Activated CD8-positive, alpha-beta T cell treated with anti-CD3 and anti-CD28 coated beads, Interleukin-2, amount 10 ng/mL, durations not matched to agents 7 days and 5 days (primary cell): ENCODE results near the gene FKBP1A. TPM values are rescaled to one million over a fixed set of nuclear protein-coding genes. Genes with fewer than 3 reads are reported as not detected.

Experiments used
- ATAC-seq: fragments of 150-1000 bp; cut with Tn5 transposase; one replicate; pipeline ENCODE4 v1.10.0; 2021; ENCODE audit warnings: moderate library complexity
- CTCF ChIA-PET: fragments of 350-600 bp; sonication (Branson Sonifier 250); formaldehyde crosslinking; loops from one replicate; lab custom pipeline; 2021; ENCODE audit warnings: antibody characterized with exemption; lab: Charles Lee
- POLR2A ChIA-PET: fragments of 350-600 bp; sonication (Branson Sonifier 250); formaldehyde crosslinking; loops from one replicate; lab custom pipeline; 2021; ENCODE audit warnings: antibody characterized with exemption; lab: Charles Lee
- DNase-seq: peaks from one replicate; pipeline ENCODE4 v3.0.0-alpha.2; 2020
- H3K27ac Mint-ChIP-seq: one replicate; pipeline ENCODE4 v1.8.0; 2021; ENCODE audit warnings: mild to moderate bottlenecking, mixed read lengths
- H3K27me3 Mint-ChIP-seq: one replicate; pipeline ENCODE4 v1.8.0; 2021; ENCODE audit warnings: low read depth, mixed read lengths
- H3K36me3 Mint-ChIP-seq: one replicate; pipeline ENCODE4 v1.8.0; 2021; ENCODE audit warnings: low read depth, mixed read lengths
- H3K4me1 Mint-ChIP-seq: one replicate; pipeline ENCODE4 v1.8.0; 2021; ENCODE audit warnings: low read depth, mixed read lengths
- H3K4me3 Mint-ChIP-seq: one replicate; pipeline ENCODE4 v1.8.0; 2021; ENCODE audit warnings: mild to moderate bottlenecking, mixed read lengths
- H3K9me3 Mint-ChIP-seq: one replicate; pipeline ENCODE4 v1.8.0; 2022; ENCODE audit warnings: mixed read lengths; ENCODE audit not compliant: insufficient read depth
- total RNA-seq, 2 experiments: library from RNA; stranded (reverse); gene quantifications; one replicate each; pipeline ENCODE4 v1.2.3, GENCODE V29; 2021

FKBP1A gene
- total RNA-seq, 2 experiments from 2014 or later, result 288 to 291 TPM

GRCh38 chr20:1374246-1374645 is 18.6 kb downstream of the FKBP1A start:
- peaks cover 76% of the 10 kb centered on the region for H3K36me3 Mint-ChIP-seq
- peaks cover 75% of the 10 kb centered on the region for H3K4me1 Mint-ChIP-seq
- no peaks in the 10 kb centered on the region for H3K9me3 Mint-ChIP-seq
- no peak overlapping the region for H3K27ac Mint-ChIP-seq
- H3K27me3 Mint-ChIP-seq, result no peaks in the 10 kb centered on the region
- peak; percentile 21 for DNase-seq
- ChIA-PET CTCF (interaction anchor here (1.3 kb wide), 2 partner anchors 9 to 18 kb away, joined by 3 to 4 read pairs; no protein-coding TSS in a partner anchor), POLR2A (interaction anchor here (0.6 to 1.4 kb wide), 2 partner anchors 39 to 65 kb away, joined by 3 to 4 read pairs; no protein-coding TSS in a partner anchor)
- ATAC-seq, result no peak
- no peak overlapping the region for H3K4me3 Mint-ChIP-seq

DNA sequence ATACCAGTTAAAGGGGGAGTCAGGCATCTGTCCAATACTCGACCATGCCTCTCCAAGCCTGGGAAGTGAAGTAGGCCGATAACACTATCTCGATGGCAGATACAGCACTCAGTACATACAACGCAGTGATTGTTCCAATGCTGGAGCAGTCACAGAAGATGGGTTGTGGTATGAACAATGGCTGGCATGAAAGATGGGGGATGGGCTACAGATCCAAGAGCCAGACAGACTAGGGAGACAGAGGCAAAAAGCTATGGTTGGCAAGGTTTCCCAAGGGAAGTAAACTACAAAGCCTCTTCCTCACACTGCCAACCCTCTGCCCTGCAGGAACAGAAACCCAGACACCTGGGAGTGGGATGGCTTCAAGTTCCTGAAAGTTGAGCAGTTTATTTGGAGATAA is 19.2 kb downstream of the FKBP1A start:
- H3K9me3 Mint-ChIP-seq, result no peaks in the 10 kb centered on the region
- no peak overlapping the region for H3K4me3 Mint-ChIP-seq
- CTCF ChIA-PET, result interaction anchor here (1.3 kb wide), 1 partner anchor 9 kb away, joined by 4 read pairs; no protein-coding TSS in a partner anchor
- peaks cover 78% of the 10 kb centered on the region for H3K36me3 Mint-ChIP-seq
- no peak for ATAC-seq
- peak overlapping the region; percentile 17 for H3K27ac Mint-ChIP-seq
- peaks cover 74% of the 10 kb centered on the region for H3K4me1 Mint-ChIP-seq
- DNase-seq, result peak; percentile 2
- POLR2A ChIA-PET, result interaction anchor here (1.4 kb wide), 1 partner anchor 39 kb away, joined by 4 read pairs; no protein-coding TSS in a partner anchor
- H3K27me3 Mint-ChIP-seq, result no peaks in the 10 kb centered on the region

DNA sequence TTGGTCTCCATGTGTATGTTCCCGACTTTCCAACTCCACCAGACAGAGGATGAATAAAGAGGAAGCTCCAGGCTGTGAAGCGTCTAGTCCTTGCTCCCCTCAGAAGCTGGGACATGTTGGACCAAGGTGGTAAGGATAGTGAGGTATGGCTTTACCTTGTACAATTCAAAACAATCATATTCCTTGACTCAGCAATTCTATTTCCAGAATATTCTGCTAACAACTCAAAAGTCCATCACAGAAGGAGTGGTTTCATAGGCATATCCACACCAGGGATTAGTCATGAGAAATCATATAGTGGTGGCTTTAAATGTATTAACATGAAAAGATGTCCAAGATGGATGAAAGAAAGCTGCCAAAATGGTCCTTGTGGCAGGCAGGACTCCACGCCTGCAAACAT is 19.8 kb downstream of the FKBP1A start:
- Mint-ChIP-seq H3K27me3 (no peaks in the 10 kb centered on the region), H3K9me3 (no peaks in the 10 kb centered on the region), H3K4me3 (no peak overlapping the region), H3K27ac (no peak overlapping the region), H3K36me3 (peaks cover 82% of the 10 kb centered on the region), H3K4me1 (peaks cover 73% of the 10 kb centered on the region)
- DNase-seq (no peak), ATAC-seq (no peak)
- CTCF ChIA-PET, result interaction anchor here (1.3 kb wide), 2 partner anchors 10 to 14 kb away, joined by 3 to 4 read pairs; no protein-coding TSS in a partner anchor
- POLR2A ChIA-PET, result interaction anchor here (1.4 kb wide), 1 partner anchor 38 kb away, joined by 4 read pairs; no protein-coding TSS in a partner anchor

DNA sequence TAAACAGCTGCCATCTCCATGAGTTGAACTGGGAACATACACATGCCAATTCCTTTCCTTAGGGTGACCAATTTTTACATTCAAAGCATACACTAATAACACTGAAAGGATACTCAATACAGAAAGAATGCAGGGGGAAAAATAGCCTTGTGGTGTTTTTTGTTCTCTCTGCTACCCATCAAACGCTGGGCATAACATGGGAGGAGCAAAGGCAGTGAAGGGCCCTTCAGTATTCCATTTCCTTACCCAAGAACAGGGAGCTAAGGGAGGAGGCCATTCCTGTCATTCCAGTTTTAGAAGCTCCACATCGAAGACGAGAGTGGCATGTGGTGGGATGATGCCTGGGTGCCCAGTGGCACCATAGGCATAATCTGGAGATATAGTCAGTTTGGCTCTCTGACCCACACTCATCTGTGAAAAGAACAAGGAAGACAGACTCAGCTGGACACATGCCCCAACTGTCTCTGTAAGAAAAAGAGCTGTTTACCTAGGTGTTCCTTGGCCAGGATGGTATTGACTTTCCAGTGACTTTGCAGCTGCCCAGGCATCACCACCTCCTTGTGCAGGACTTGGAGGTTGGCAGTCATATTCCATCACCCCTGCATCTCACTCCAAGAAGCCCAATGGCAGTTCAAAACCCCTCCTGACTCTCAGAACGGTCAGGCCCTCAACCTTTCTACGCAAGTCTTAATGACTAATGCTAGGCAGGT is 20.9 kb downstream of the FKBP1A start:
- POLR2A ChIA-PET, result no interaction called here
- no peaks in the 10 kb centered on the region for H3K9me3 Mint-ChIP-seq
- CTCF ChIA-PET, result interaction anchor here (1.3 kb wide), 1 partner anchor 15 kb away, joined by 3 read pairs; no protein-coding TSS in a partner anchor

GRCh38 chr20:1371202-1371782 is 21.6 kb downstream of the FKBP1A start:
- ChIA-PET CTCF (no interaction called here), POLR2A (interaction anchor here (1.0 kb wide), 1 partner anchor 11 kb away, joined by 3 read pairs; no protein-coding TSS in a partner anchor)
- ATAC-seq, result no peak
- Mint-ChIP-seq H3K36me3 (peaks cover 81% of the 10 kb centered on the region), H3K4me1 (peaks cover 61% of the 10 kb centered on the region), H3K9me3 (no peaks in the 10 kb centered on the region), H3K4me3 (no peak overlapping the region), H3K27me3 (no peaks in the 10 kb centered on the region), H3K27ac (peak overlapping the region; percentile 58)
- DNase-seq, result no peak

More for the DNA sequence above, 20.9 kb downstream of the FKBP1A start:
- Mint-ChIP-seq H3K27me3 (no peaks in the 10 kb centered on the region), H3K27ac (peak overlapping the region; percentile 44), H3K4me3 (no peak overlapping the region), H3K36me3 (peaks cover 83% of the 10 kb centered on the region), H3K4me1 (peaks cover 67% of the 10 kb centered on the region)
- ATAC-seq (no peak), DNase-seq (no peak)

GRCh38 chr20:1370548-1371110 is 22.2 kb downstream of the FKBP1A start:
- Mint-ChIP-seq H3K36me3 (peaks cover 81% of the 10 kb centered on the region), H3K27me3 (no peaks in the 10 kb centered on the region), H3K27ac (peak overlapping the region; percentile 15), H3K9me3 (no peaks in the 10 kb centered on the region), H3K4me1 (peaks cover 61% of the 10 kb centered on the region), H3K4me3 (no peak overlapping the region)
- ATAC-seq (no peak), DNase-seq (no peak)
- ChIA-PET CTCF (no interaction called here), POLR2A (interaction anchor here (1.0 to 1.6 kb wide), 2 partner anchors 11 to 12 kb away, joined by 3 to 6 read pairs; no protein-coding TSS in a partner anchor)

DNA sequence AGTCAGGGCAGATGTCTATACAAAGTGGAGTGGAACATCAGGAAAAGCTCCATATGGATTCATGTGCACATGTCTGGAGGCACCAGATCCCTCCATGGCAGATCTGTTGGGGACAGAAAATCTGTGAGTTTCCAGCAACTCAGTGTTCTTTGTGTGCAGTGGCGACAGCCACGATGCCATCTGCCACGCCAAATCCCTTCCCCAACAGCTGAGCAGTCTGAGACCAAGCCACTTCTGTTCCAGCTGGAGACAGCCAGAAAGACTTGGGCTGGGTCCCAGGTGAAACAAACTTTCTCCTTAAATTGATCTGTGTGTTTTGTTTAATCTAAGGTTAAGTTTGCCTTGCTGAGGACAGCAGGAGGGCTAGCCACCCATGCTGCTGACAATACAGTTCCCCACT is 22.9 kb downstream of the FKBP1A start:
- Mint-ChIP-seq H3K36me3 (peaks cover 82% of the 10 kb centered on the region), H3K27ac (no peak overlapping the region), H3K4me3 (no peak overlapping the region), H3K4me1 (peaks cover 61% of the 10 kb centered on the region), H3K27me3 (no peaks in the 10 kb centered on the region), H3K9me3 (no peaks in the 10 kb centered on the region)
- ChIA-PET POLR2A (interaction anchor here (1.6 kb wide), 1 partner anchor 13 kb away, joined by 6 read pairs; no protein-coding TSS in a partner anchor), CTCF (no interaction called here)
- ATAC-seq (no peak), DNase-seq (no peak)

DNA sequence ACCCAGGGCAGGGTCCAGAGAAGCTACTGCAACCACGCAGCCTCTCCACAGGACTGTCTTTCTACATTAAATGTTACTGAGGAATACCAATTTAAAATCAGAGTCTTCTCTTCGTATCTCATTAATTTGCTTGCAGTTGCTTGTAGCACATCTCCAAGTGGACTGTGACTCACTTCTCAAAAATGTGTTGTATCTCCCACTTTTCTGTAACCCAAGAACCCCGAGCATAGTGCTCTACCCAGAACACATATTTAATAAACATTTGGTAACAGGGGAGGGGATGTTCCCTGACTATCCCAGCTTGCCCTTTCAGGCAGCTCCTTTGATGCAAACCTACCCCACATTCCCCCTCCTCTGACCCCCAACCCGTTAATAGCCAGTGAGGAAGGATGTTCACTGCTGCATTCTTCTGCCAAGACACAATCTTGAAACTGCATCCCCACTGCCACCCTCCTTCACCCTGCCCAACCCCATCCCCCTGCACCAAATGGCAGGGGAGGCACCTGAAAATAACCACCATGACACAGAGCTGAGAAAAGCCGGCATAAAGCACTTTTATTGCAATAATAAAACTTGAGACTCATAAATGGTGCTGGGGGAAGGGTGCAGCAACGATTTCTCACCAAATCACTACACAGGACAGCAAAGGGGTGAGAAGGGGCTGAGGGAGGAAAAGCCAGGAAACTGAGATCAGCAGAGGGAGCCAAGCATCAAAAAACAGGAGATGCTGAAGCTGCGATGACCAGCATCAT is 24.2 kb downstream of the FKBP1A start:
- peak overlapping the region; percentile 48 for H3K27ac Mint-ChIP-seq
- peaks cover 85% of the 10 kb centered on the region for H3K36me3 Mint-ChIP-seq
- no peaks in the 10 kb centered on the region for H3K9me3 Mint-ChIP-seq
- no peaks in the 10 kb centered on the region for H3K27me3 Mint-ChIP-seq
- H3K4me1 Mint-ChIP-seq, result peaks cover 64% of the 10 kb centered on the region
- CTCF ChIA-PET, result interaction anchor here (1.3 kb wide), 1 partner anchor 12 kb away, joined by 4 read pairs; no protein-coding TSS in a partner anchor
- DNase-seq, result no peak
- no peak overlapping the region for H3K4me3 Mint-ChIP-seq
- POLR2A ChIA-PET, result no interaction called here
- ATAC-seq, result no peak

GRCh38 chr20:1367479-1367878 is 25.4 kb downstream of the FKBP1A start:
- POLR2A ChIA-PET, result interaction anchor here (0.6 kb wide), 1 partner anchor 81 kb away, joined by 3 read pairs; no protein-coding TSS in a partner anchor
- H3K4me1 Mint-ChIP-seq, result peaks cover 67% of the 10 kb centered on the region
- peak overlapping the region; percentile 32 for H3K27ac Mint-ChIP-seq
- CTCF ChIA-PET, result no interaction called here
- H3K9me3 Mint-ChIP-seq, result no peaks in the 10 kb centered on the region
- H3K4me3 Mint-ChIP-seq, result no peak overlapping the region
- DNase-seq (no peak), ATAC-seq (no peak)
- H3K27me3 Mint-ChIP-seq, result no peaks in the 10 kb centered on the region
- peaks cover 86% of the 10 kb centered on the region for H3K36me3 Mint-ChIP-seq

- Mint-ChIP-seq H3K4me1 (peaks cover 84% of the 10 kb centered on the region), H3K4me3 (peak overlapping the region; percentile 56), H3K27me3 (no peaks in the 10 kb centered on the region), H3K27ac (peak overlapping the region; percentile 68), H3K36me3 (peaks cover 90% of the 10 kb centered on the region), H3K9me3 (no peaks in the 10 kb centered on the region)
- CTCF ChIA-PET, result interaction anchor here (1.8 kb wide), 1 partner anchor 74 kb away, joined by 4 read pairs; no protein-coding TSS in a partner anchor
- peak; percentile 69 for DNase-seq
- POLR2A ChIA-PET, result interaction anchor here (1.6 kb wide), 1 partner anchor 13 kb away, joined by 5 read pairs; no protein-coding TSS in a partner anchor
- peak; percentile 68 for ATAC-seq
These were observed 28.7 kb downstream of the FKBP1A start for GRCh38 chr20:1364106-1364505.

DNA sequence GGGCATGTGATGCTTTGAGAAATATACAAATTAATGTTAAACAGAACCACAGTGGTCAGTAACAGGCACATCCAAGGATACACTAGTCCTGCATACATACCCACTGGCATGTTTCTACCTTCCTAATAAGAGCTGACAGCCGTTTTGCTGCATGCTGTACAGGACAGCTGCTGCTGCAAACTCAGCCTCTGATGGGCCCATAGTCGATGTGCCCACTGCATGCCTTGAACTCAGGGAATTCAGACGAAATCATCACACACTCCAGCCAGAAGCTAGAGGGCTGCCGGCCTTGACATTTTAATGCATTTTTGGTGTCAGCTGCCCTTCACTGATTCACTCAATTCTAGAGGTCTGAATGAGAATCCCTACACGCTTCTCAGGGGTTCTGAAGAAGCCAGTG is 29.3 kb downstream of the FKBP1A start:
- no peaks in the 10 kb centered on the region for H3K9me3 Mint-ChIP-seq
- no peaks in the 10 kb centered on the region for H3K27me3 Mint-ChIP-seq
- ChIA-PET CTCF (interaction anchor here (1.8 kb wide), 1 partner anchor 74 kb away, joined by 4 read pairs; no protein-coding TSS in a partner anchor), POLR2A (interaction anchor here (1.6 kb wide), 1 partner anchor 14 kb away, joined by 5 read pairs; no protein-coding TSS in a partner anchor)
- H3K4me1 Mint-ChIP-seq, result peaks cover 84% of the 10 kb centered on the region
- peak overlapping the region; percentile 68 for H3K27ac Mint-ChIP-seq
- H3K4me3 Mint-ChIP-seq, result peak overlapping the region; percentile 56
- DNase-seq (no peak), ATAC-seq (peak; percentile 9)
- peaks cover 90% of the 10 kb centered on the region for H3K36me3 Mint-ChIP-seq
